Ishikawa (cell line): Measurements from ENCODE around the gene TCTN2.

Experiments
- CEBPB ChIP-seq: IDR thresholded peaks from 2 replicates; pipeline ENCODE4 v1.6.1; 2012
- CREB1 ChIP-seq: IDR thresholded peaks from 2 replicates; pipeline ENCODE4 v1.6.1; 2012; ENCODE audit warnings: low read depth
- EGR1 ChIP-seq: IDR thresholded peaks from 2 replicates; pipeline ENCODE4 v1.6.1; 2012
- EP300 ChIP-seq: IDR thresholded peaks from 2 replicates; pipeline ENCODE4 v1.6.1; 2012; ENCODE audit warnings: borderline replicate concordance
- FOXM1 ChIP-seq: IDR thresholded peaks from 2 replicates; pipeline ENCODE4 v1.6.1; 2012; ENCODE audit warnings: low read depth, borderline replicate concordance
- NFIC ChIP-seq: IDR thresholded peaks from 2 replicates; pipeline ENCODE4 v1.6.1; 2012
- RAD21 ChIP-seq: IDR thresholded peaks from 2 replicates; pipeline ENCODE4 v1.6.1; 2012; ENCODE audit warnings: low read depth
- TAF1 ChIP-seq: IDR thresholded peaks from 2 replicates; pipeline ENCODE4 v1.6.1; 2012; ENCODE audit warnings: low read depth, mild to moderate bottlenecking
- TCF12 ChIP-seq: IDR thresholded peaks from 2 replicates; pipeline ENCODE4 v1.6.1; 2012; ENCODE audit warnings: low read depth
- TEAD4 ChIP-seq: IDR thresholded peaks from 2 replicates; pipeline ENCODE4 v1.6.1; 2012
- YY1 ChIP-seq: IDR thresholded peaks from 2 replicates; pipeline ENCODE4 v1.6.1; 2012; ENCODE audit warnings: low read depth
- ZBTB7A ChIP-seq: IDR thresholded peaks from 2 replicates; pipeline ENCODE4 v1.6.1; 2012; ENCODE audit warnings: low read depth
- TF ChIP-seq, protein P1 (sequence below): IDR thresholded peaks from 2 replicates; pipeline ENCODE4 v1.6.1; 2012
- TF ChIP-seq, protein P2 (sequence below): IDR thresholded peaks from 2 replicates; pipeline ENCODE4 v1.6.1; 2012; ENCODE audit warnings: low read depth, mild to moderate bottlenecking
- TF ChIP-seq, protein P3 (sequence below): IDR thresholded peaks from 2 replicates; pipeline ENCODE4 v1.6.1; 2012

TCTN2 gene

DNA sequence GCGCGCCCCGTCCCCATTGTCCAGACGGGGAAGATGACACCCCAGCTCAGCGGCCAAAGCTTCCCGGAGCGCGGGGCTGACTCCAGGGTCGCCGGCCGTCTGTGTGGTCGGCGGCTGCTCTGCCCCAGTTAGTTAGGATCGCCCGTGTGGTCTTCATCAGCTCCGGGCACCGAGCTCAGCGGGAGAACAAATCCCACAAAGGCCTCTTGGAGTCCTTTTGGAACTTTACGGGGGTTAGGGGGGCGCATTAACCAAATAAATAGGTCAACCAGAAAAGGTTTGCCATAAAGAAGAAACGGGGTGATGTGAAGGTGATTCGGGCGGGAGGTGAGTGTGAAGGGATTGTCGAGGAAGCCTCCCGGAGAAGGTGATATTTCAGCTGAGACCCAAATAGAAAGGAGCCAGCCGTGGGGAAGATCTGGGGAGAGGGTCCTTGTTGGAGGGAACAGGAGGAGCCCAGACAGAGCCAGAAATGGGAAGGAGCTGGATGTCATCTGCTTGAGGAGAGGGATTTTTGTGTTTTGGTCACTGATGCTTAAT, 41.9 kb downstream of the TCTN2 start:
- TF ChIP-seq TEAD4 = no peak

DNA sequence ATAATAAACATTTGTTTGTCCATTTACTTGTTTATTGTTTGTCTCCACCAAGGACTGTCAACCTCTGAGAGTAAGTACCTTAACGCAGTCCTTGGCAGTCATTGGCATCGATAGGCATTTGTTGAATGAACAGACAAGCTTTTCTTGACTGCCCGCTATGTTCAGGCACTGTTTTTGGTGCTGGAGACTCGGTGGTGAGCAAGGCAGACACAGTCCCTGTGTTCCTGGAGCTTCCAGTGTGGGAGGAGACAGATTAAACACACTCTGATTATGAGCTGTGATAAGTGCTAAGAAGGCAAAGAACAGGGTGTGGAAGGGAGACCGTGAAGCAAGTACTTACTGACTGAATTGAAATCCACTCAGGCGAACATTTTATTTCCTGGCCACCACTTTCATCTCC, 42.5 kb downstream of the TCTN2 start:
- TF ChIP-seq EP300 = no peak
- no peak for TF ChIP-seq EGR1
- TF ChIP-seq FOXM1 = no peak
- TF ChIP-seq NFIC = no peak
- no peak for TF ChIP-seq TCF12
- TF ChIP-seq, protein P1, sequence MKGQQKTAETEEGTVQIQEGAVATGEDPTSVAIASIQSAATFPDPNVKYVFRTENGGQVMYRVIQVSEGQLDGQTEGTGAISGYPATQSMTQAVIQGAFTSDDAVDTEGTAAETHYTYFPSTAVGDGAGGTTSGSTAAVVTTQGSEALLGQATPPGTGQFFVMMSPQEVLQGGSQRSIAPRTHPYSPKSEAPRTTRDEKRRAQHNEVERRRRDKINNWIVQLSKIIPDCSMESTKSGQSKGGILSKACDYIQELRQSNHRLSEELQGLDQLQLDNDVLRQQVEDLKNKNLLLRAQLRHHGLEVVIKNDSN = no peak

DNA sequence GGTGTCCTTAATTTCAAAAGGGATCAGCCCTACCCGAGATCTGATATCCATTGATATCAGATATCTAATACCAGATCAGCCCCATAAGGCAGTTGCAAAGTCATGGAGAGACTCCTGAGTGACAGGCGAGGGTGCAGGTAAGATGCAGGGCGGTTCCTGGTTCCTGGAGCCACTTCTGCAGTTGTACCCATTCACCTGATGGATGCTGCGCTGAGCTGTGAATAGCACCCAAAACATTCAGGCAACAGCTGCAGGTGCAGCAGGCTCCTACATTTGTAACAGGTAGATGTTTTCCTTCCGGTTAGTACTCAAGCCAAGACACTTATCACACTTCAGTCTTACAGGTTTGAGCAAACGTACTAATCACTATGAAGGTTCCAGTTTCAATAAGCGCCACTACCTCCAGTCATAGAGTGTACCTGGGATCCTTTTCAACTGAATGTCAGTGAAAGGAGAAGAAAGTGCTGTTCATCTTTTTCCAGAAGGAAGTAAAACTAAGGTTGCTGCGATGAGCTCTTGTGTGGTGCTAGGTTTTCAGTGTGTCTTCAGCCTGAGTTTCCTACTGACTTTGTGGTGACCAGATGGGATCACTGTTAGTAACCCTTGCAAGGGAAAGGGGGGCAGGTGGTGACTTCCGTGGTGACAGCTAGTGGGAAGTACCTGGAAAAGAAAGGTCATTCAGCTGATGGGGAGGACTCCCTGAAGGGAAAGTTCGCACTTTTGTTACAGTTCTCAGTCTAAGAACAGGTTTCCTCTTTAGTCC, 43.1 kb downstream of the TCTN2 start:
- TF ChIP-seq CEBPB (no peak), RAD21 (no peak), EP300 (no peak), EGR1 (no peak), TCF12 (no peak), ZBTB7A (no peak), YY1 (no peak), TAF1 (no peak), FOXM1 (no peak), CREB1 (no peak), TEAD4 (no peak)
- TF ChIP-seq, protein P2, sequence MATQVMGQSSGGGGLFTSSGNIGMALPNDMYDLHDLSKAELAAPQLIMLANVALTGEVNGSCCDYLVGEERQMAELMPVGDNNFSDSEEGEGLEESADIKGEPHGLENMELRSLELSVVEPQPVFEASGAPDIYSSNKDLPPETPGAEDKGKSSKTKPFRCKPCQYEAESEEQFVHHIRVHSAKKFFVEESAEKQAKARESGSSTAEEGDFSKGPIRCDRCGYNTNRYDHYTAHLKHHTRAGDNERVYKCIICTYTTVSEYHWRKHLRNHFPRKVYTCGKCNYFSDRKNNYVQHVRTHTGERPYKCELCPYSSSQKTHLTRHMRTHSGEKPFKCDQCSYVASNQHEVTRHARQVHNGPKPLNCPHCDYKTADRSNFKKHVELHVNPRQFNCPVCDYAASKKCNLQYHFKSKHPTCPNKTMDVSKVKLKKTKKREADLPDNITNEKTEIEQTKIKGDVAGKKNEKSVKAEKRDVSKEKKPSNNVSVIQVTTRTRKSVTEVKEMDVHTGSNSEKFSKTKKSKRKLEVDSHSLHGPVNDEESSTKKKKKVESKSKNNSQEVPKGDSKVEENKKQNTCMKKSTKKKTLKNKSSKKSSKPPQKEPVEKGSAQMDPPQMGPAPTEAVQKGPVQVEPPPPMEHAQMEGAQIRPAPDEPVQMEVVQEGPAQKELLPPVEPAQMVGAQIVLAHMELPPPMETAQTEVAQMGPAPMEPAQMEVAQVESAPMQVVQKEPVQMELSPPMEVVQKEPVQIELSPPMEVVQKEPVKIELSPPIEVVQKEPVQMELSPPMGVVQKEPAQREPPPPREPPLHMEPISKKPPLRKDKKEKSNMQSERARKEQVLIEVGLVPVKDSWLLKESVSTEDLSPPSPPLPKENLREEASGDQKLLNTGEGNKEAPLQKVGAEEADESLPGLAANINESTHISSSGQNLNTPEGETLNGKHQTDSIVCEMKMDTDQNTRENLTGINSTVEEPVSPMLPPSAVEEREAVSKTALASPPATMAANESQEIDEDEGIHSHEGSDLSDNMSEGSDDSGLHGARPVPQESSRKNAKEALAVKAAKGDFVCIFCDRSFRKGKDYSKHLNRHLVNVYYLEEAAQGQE = no peak

DNA sequence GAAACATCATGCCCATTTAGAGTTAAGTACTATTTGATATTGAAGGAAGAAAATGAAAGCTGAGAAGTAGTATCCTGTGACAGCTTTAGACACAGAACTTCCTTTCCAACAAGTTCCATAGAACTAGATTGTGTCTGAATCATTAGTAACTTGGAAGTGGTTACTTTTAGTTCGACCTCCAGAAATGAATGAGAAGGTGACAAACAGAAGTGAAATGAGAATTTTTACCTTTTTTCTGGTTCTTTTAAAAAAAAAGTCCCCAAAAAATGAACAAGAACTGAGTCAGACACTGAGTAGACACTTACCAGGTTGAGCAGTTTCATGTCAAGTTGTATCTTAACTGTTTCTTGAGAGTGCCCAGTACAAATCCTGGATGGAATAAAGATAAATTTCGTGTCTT, 44.3 kb downstream of the TCTN2 start:
- TF ChIP-seq, protein P1 = no peak
- TF ChIP-seq YY1 (no peak), RAD21 (no peak), CREB1 (no peak), TEAD4 (no peak), TAF1 (no peak), TCF12 (no peak), EGR1 (no peak), EP300 (no peak), FOXM1 (no peak), ZBTB7A (no peak), NFIC (no peak)
- TF ChIP-seq, protein P2 = no peak
- TF ChIP-seq, protein P3, sequence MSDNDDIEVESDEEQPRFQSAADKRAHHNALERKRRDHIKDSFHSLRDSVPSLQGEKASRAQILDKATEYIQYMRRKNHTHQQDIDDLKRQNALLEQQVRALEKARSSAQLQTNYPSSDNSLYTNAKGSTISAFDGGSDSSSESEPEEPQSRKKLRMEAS = no peak

DNA sequence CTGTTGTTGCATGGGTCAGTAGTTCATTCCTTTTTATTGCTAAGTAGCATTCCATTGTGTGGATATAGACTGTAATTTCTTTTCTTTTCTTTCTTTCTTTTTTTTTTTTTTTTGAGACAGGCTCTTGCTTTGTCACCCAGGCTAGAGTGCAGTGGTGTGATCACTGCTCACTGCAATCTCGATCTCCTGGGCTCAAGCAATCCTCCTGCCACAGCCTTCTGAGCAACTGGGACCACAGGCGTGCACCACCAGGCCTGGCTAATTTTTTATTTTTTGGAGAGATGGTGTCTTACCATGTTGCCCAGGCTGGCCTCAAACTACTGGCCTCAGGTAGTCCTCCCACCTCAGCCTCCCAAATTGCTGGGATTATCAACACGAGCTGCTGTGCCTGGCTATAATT, 46.4 kb downstream of the TCTN2 start:
- TF ChIP-seq FOXM1 = no peak
- TF ChIP-seq RAD21 = no peak
- TF ChIP-seq TCF12 = no peak
- no peak for TF ChIP-seq NFIC
- TF ChIP-seq, protein P3 = no peak
- TF ChIP-seq, protein P1 = no peak
